ENCODE data around the gene AP3B1.

The AP3B1 gene

DNA sequence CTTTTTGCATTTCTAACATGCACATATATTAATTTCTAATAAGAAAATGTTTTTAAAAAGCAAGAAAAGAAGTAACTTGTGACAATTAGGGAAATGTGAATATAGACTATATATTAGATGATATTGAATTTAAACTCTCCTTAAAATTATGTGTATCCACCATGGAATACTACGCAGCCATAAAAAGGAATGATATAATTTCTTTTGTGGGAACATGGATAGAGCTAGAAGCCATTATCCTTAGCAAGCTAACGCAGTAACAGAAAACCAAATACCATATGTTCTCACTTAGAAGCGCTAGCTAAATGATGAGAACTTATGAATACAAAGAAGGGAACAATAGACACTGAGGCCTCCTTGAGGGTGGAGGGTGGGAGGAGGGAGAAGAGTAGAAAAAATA, 23.8 kb upstream of the AP3B1 start:
- no peak for DNase-seq (ENCODE audit: low read depth)
- no peak overlapping the region for H3K4me3 ChIP-seq (ENCODE audit: low read depth, low read length)
- TF ChIP-seq, protein P1, sequence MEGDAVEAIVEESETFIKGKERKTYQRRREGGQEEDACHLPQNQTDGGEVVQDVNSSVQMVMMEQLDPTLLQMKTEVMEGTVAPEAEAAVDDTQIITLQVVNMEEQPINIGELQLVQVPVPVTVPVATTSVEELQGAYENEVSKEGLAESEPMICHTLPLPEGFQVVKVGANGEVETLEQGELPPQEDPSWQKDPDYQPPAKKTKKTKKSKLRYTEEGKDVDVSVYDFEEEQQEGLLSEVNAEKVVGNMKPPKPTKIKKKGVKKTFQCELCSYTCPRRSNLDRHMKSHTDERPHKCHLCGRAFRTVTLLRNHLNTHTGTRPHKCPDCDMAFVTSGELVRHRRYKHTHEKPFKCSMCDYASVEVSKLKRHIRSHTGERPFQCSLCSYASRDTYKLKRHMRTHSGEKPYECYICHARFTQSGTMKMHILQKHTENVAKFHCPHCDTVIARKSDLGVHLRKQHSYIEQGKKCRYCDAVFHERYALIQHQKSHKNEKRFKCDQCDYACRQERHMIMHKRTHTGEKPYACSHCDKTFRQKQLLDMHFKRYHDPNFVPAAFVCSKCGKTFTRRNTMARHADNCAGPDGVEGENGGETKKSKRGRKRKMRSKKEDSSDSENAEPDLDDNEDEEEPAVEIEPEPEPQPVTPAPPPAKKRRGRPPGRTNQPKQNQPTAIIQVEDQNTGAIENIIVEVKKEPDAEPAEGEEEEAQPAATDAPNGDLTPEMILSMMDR (IDR thresholded peaks at IDR 0.05; ENCODE audit: low read depth, low read length, missing control alignments) = no peak

DNA sequence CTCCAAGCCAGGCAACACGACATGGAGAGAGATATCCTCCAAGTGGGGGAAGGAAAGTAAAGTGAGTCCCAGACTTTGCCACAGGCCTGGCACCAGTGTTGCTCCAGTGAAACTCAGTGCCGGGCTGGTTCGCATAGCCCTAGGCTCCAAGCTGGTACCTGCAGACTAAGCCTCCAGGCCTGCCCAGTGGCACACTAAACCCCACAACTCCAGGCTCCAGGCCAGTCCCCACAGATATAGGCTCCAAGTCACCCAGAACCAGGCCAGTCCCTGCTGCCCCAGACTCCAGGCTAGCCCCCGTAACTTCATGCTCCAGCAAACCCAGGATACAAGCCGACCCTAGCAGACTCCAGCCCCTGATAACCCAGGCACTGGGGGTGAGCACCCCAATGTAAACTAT, 23.0 kb upstream of the AP3B1 start:
- no peak for DNase-seq (ENCODE audit: low read depth)
- no peak overlapping the region for H3K4me3 ChIP-seq (ENCODE audit: low read depth, low read length)
- TF ChIP-seq, protein P1 (IDR thresholded peaks at IDR 0.05; ENCODE audit: low read depth, low read length, missing control alignments) = no peak

- no peak overlapping the region for H3K4me3 ChIP-seq (ENCODE audit: low read depth, low read length)
- TF ChIP-seq, protein P1 (IDR thresholded peaks at IDR 0.05; ENCODE audit: low read depth, low read length, missing control alignments) = no peak
- no peak for DNase-seq (ENCODE audit: low read depth)
Observed at GRCh38 chr5:78308703-78309102, 14.2 kb upstream of the AP3B1 start.

GRCh38 chr5:78300464-78301045, 6.1 kb upstream of the AP3B1 start:
- no peak for DNase-seq (ENCODE audit: low read depth)
- TF ChIP-seq, protein P1 (IDR thresholded peaks at IDR 0.05; ENCODE audit: low read depth, low read length, missing control alignments) = peak; percentile 47
- H3K4me3 ChIP-seq (ENCODE audit: low read depth, low read length) = no peak overlapping the region

DNA sequence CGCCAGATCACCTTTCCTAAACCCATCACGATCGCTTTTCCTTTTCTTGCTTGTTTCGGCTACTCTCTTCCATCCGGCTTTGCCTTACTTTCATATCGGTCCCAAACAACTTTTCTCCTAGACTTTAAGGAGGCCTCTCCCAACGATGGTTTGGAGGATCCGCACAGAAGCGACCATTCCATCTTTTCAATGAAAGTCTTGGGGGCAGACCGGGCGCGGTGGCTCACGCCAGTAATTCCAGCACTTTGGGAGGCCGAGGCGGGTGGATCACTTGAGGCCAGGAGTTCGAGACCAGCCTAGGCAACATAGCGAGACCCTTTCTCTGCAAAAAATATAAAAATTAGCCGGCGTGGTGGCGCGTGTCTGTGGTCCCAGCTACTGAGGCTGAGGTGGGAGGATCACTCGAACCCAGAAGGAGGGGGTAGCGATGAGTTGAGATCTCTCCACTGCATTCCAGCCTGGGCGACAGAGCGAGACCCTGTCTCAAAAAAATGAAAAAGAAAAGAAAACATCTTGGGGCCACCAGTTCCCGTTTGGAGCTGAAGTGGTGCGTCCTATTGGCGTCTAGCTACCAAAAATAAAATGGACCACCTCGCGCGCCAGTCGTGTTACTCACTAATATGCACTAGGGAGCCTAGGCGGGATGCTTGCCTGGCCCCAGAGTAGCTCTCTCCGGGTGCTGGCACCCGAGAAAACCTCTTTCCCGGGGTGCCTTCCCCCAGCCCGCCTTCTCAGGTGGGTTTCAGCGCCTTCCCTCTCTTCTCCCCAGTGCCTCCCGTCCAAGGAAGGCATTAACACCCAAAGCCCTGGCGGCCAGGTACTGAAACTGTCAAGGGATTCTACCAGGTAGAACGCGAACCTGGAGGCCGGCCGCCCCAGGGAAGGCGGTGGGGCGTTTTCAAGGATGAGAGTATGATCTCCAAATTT, 800 bp upstream of the AP3B1 start:
- no peak for DNase-seq (ENCODE audit: low read depth)
- TF ChIP-seq, protein P1 (IDR thresholded peaks at IDR 0.05; ENCODE audit: low read depth, low read length, missing control alignments) = peak; percentile 57
- peak overlapping the region; percentile 95 for H3K4me3 ChIP-seq (ENCODE audit: low read depth, low read length)

- DNase-seq (ENCODE audit: low read depth) = no peak
- TF ChIP-seq, protein P1 (IDR thresholded peaks at IDR 0.05; ENCODE audit: low read depth, low read length, missing control alignments) = no peak
- peak overlapping the region; percentile 95 for H3K4me3 ChIP-seq (ENCODE audit: low read depth, low read length)
Observed at GRCh38 chr5:78293851-78294247, 649 bp downstream of the AP3B1 start.
